Activated CD8-positive, alpha-beta memory T cell treated with anti-CD3 and anti-CD28 coated beads, Interleukin-2, amount 50 U/mL, for 24 hours (primary cell): ENCODE measurements around the gene XCL1.

ENCODE experiments used
- DNase-seq: peaks from one replicate; pipeline ENCODE4 v3.0.0-alpha.2; 2020; ENCODE audit errors: extremely low read depth

XCL1 gene

GRCh38 chr1:168605443-168605842 is 29.0 kb downstream of the XCL1 start:
- no peak for DNase-seq

- no peak for DNase-seq
These were observed 29.7 kb downstream of the XCL1 start for GRCh38 chr1:168606096-168606495.

- DNase-seq: no peak
These were observed 31.5 kb downstream of the XCL1 start for GRCh38 chr1:168607872-168608428.

- DNase-seq: no peak
These were observed 32.7 kb downstream of the XCL1 start for GRCh38 chr1:168608796-168609715.

- DNase-seq: no peak
These were observed 33.5 kb downstream of the XCL1 start for GRCh38 chr1:168609741-168610510.

GRCh38 chr1:168613038-168613451 is 36.6 kb downstream of the XCL1 start:
- no peak for DNase-seq

- no peak for DNase-seq
These were observed 37.4 kb downstream of the XCL1 start for GRCh38 chr1:168613691-168614231.

GRCh38 chr1:168614235-168614634 is 37.8 kb downstream of the XCL1 start:
- no peak for DNase-seq

GRCh38 chr1:168615965-168616364 is 39.6 kb downstream of the XCL1 start:
- DNase-seq: no peak

GRCh38 chr1:168617974-168618750 is 41.8 kb downstream of the XCL1 start:
- no peak for DNase-seq

GRCh38 chr1:168618886-168619285 is 42.5 kb downstream of the XCL1 start:
- DNase-seq: no peak

GRCh38 chr1:168621356-168621755 is 45.0 kb downstream of the XCL1 start:
- no peak for DNase-seq

GRCh38 chr1:168623003-168623828 is 46.8 kb downstream of the XCL1 start:
- no peak for DNase-seq

GRCh38 chr1:168623831-168624230 is 47.4 kb downstream of the XCL1 start:
- no peak for DNase-seq

- DNase-seq: no peak
These were observed 49.9 kb downstream of the XCL1 start for GRCh38 chr1:168626326-168626725.

- no peak for DNase-seq
These were observed 51.0 kb downstream of the XCL1 start for GRCh38 chr1:168627370-168627769.

GRCh38 chr1:168628807-168629206 is 52.4 kb downstream of the XCL1 start:
- no peak for DNase-seq

- DNase-seq: no peak
These were observed 53.1 kb downstream of the XCL1 start for GRCh38 chr1:168629466-168629865.
